K562 (cell line): Measurements from ENCODE around the gene C1QTNF5. TPM values are rescaled to one million over a fixed set of nuclear protein-coding genes. Genes with fewer than 3 reads are reported as not detected.

ENCODE experiments used
- ARID4B ChIP-seq: sonication (generic); formaldehyde crosslinking; IDR thresholded peaks from 2 replicates; pipeline ENCODE4 v1.8.0; 2022; ENCODE audit warnings: mild to moderate bottlenecking, missing genetic modification reagents
- CREM ChIP-seq: IDR thresholded peaks from 2 replicates; pipeline ENCODE4 v1.6.1; 2014; ENCODE audit warnings: antibody characterized with exemption, low read depth
- FOXK1 ChIP-seq: sonication (generic); formaldehyde crosslinking; IDR thresholded peaks from 2 replicates; pipeline ENCODE4 v1.8.0; 2022; ENCODE audit warnings: missing genetic modification reagents, mild to moderate bottlenecking, borderline replicate concordance
- ZZZ3 ChIP-seq: fragments of 450-650 bp; IDR thresholded peaks from 2 replicates; pipeline ENCODE4 v1.6.1; 2016; ENCODE audit warnings: antibody characterized with exemption, mild to moderate bottlenecking, moderate library complexity
- polyA plus RNA-seq, 8 experiments: library from polyadenylated mRNA; depleted of rRNA in 4 of 8; stranded (reverse) in 5 of 8; unstranded in 3 of 8; fragments of >200 nt; fragmentation: Nextera tagmentation in 2 of 8; fragmentation: Illumina TruSeq in 1 of 8; extraction: Ambion mirVana in 2 of 8; extraction: Trizol in 1 of 8; gene quantifications; 2 replicates each; pipeline versions ENCODE4 v1.2.1 to v1.2.3, GENCODE V29; 2011 to 2014; ENCODE audit warnings: inconsistent platforms in 1 of 8, missing spikeins in 1 of 8
- total RNA-seq, 7 experiments: library from RNA; depleted of rRNA in 6 of 7; stranded (reverse); fragments of >200 nt in 6 of 7; fragmentation: Illumina TruSeq in 2 of 7; extraction: Trizol in 2 of 7; gene quantifications; 2 replicates each; pipeline versions ENCODE4 v1.2.1 to v1.2.3, GENCODE V29; 2011 to 2021; ENCODE audit warnings: low replicate concordance in 1 of 7
- TF ChIP-seq, protein P1 (sequence below): sonication (generic); formaldehyde crosslinking; IDR thresholded peaks from 2 replicates; pipeline ENCODE4 v1.4.0; 2020; ENCODE audit warnings: mild to moderate bottlenecking, missing genetic modification reagents
- TF ChIP-seq, protein P2 (sequence below): conservative IDR thresholded peaks from 2 replicates; pipeline ENCODE4 v1.6.1; 2011; ENCODE audit warnings: low read depth, mild to moderate bottlenecking, low read length; ENCODE audit not compliant: control insufficient read depth
- TF ChIP-seq, protein P3 (sequence below), 2 experiments: fragments of 450-650 bp in 1 of 2; sonication (generic) in 1 of 2; formaldehyde crosslinking in 1 of 2; IDR thresholded peaks; 2 replicates each; pipeline versions ENCODE4 v1.7.1 to v1.9.0; 2016 to 2022; ENCODE audit warnings: inconsistent platforms in 1 of 2, mild to moderate bottlenecking in 1 of 2, missing genetic modification reagents in 1 of 2

The C1QTNF5 gene
- total and polyA plus RNA-seq, 9 of the 15 experiments (the other 6 are each of a cell fraction or from before 2014, with no cell fraction given) = 0.07 to 0.76 (median 0.24) TPM; not detected in 1

DNA sequence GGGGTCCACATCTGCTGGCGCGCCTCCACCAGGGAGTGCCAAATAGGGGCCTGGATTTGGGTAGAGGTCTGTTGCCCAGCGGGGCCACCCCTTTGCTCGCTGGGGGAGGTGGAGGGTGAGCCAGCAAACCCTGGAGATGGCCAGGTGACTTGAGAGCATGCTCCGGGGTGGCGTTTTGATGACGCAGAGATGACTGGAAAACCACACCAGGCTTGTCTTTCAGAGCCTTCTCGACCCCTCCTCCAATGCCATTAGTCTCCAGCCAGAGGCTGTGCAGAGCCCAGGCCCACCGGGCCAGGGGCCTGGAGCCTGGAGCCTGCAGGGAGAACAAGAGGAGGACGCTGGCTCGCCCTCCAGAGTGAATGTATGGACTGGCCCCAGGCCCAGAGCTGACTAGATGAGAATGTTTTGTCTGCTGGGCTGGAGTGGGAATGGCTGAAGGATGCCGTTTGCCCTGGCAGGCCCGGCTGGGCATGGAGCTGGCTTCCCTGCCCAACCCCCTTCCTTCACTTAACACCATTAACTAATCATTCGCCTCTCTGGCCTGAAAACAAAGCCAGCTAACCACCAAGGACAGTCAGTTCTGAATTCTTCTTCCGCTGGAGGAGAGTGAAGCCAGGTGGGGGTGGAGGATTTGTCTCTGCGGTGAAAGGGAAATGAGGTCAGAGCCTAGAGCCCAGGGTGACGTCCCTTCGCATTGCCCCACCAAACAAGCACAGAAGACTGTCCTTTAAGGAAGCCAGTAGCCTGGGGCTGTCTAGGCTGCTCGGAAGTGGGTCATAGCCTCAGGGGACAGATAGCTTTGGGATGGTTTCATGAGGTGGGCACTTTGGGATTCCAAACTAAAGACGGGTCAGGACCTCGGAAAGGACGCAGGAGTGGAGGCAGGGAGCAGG lies 22.2 kb downstream of the C1QTNF5 start (continued):
- TF ChIP-seq, protein P1, sequence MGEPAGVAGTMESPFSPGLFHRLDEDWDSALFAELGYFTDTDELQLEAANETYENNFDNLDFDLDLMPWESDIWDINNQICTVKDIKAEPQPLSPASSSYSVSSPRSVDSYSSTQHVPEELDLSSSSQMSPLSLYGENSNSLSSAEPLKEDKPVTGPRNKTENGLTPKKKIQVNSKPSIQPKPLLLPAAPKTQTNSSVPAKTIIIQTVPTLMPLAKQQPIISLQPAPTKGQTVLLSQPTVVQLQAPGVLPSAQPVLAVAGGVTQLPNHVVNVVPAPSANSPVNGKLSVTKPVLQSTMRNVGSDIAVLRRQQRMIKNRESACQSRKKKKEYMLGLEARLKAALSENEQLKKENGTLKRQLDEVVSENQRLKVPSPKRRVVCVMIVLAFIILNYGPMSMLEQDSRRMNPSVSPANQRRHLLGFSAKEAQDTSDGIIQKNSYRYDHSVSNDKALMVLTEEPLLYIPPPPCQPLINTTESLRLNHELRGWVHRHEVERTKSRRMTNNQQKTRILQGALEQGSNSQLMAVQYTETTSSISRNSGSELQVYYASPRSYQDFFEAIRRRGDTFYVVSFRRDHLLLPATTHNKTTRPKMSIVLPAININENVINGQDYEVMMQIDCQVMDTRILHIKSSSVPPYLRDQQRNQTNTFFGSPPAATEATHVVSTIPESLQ (CRISPR knock-in tag) = no peak
- TF ChIP-seq ZZZ3 (no peak), ARID4B (CRISPR knock-in tag) (peak; percentile 51; the same call in 1 of the 2 replicates), FOXK1 (CRISPR knock-in tag) (0 out of 2 replicates have a peak, but pooled peaks have one; percentile 63), CREM (peak; percentile 97)
- TF ChIP-seq, protein P2, sequence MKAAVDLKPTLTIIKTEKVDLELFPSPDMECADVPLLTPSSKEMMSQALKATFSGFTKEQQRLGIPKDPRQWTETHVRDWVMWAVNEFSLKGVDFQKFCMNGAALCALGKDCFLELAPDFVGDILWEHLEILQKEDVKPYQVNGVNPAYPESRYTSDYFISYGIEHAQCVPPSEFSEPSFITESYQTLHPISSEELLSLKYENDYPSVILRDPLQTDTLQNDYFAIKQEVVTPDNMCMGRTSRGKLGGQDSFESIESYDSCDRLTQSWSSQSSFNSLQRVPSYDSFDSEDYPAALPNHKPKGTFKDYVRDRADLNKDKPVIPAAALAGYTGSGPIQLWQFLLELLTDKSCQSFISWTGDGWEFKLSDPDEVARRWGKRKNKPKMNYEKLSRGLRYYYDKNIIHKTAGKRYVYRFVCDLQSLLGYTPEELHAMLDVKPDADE = no peak
- TF ChIP-seq, protein P3, sequence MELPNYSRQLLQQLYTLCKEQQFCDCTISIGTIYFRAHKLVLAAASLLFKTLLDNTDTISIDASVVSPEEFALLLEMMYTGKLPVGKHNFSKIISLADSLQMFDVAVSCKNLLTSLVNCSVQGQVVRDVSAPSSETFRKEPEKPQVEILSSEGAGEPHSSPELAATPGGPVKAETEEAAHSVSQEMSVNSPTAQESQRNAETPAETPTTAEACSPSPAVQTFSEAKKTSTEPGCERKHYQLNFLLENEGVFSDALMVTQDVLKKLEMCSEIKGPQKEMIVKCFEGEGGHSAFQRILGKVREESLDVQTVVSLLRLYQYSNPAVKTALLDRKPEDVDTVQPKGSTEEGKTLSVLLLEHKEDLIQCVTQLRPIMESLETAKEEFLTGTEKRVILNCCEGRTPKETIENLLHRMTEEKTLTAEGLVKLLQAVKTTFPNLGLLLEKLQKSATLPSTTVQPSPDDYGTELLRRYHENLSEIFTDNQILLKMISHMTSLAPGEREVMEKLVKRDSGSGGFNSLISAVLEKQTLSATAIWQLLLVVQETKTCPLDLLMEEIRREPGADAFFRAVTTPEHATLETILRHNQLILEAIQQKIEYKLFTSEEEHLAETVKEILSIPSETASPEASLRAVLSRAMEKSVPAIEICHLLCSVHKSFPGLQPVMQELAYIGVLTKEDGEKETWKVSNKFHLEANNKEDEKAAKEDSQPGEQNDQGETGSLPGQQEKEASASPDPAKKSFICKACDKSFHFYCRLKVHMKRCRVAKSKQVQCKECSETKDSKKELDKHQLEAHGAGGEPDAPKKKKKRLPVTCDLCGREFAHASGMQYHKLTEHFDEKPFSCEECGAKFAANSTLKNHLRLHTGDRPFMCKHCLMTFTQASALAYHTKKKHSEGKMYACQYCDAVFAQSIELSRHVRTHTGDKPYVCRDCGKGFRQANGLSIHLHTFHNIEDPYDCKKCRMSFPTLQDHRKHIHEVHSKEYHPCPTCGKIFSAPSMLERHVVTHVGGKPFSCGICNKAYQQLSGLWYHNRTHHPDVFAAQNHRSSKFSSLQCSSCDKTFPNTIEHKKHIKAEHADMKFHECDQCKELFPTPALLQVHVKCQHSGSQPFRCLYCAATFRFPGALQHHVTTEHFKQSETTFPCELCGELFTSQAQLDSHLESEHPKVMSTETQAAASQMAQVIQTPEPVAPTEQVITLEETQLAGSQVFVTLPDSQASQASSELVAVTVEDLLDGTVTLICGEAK (IDR thresholded peaks at IDR 0.05) = peak; percentile 77
- TF ChIP-seq, protein P3 (CRISPR knock-in tag; IDR thresholded peaks at IDR 0.05) = no peak
